Panc1 (cell line): ENCODE data around the gene IMPDH2. TPM values are rescaled to one million over a fixed set of nuclear protein-coding genes. Genes with fewer than 3 reads are reported as not detected.

Source experiments
- ATAC-seq: fragments of 200-7000 bp; cut with Tn5 transposase; 2 replicates; pipeline ENCODE4 v1.9.1; 2020; ENCODE audit warnings: mild to moderate bottlenecking, moderate library complexity
- BruUV-seq: library from RNA; stranded (reverse); fragments of 400-500 nt; replicated peaks from 2 replicates; lab custom pipeline; 2021; lab: Mats Ljungman, UMichigan
- CTCF ChIA-PET: fragments of 300-600 bp; sonication (Branson Sonifier 250); formaldehyde crosslinking; loops from one replicate; lab custom pipeline; 2022; ENCODE audit warnings: antibody characterized with exemption; lab: Charles Lee
- POLR2A ChIA-PET: fragments of 300-600 bp; sonication (Branson Sonifier 250); formaldehyde crosslinking; loops from one replicate; lab custom pipeline; 2022; ENCODE audit warnings: antibody characterized with exemption; lab: Charles Lee
- DNase-seq: peaks from one replicate; pipeline ENCODE4 v3.0.0-alpha.2; 2010; ENCODE audit warnings: low read depth, low spot score
- H3K27ac ChIP-seq: 2 replicates; pipeline ENCODE4 v1.5.1; 2011; ENCODE audit warnings: mild to moderate bottlenecking, low read length, inconsistent platforms
- H3K27me3 ChIP-seq: fragments of 200-500 bp; sonication (Bioruptor generic); 2 replicates; pipeline ENCODE4 v1.6.0; 2014; ENCODE audit warnings: low read length, inconsistent platforms; ENCODE audit not compliant: control insufficient read depth, insufficient read depth
- H3K36me3 ChIP-seq: fragments of 200-500 bp; sonication (Bioruptor generic); 2 replicates; pipeline ENCODE4 v1.5.1; 2014; ENCODE audit warnings: inconsistent platforms, mild to moderate bottlenecking, low read length, moderate library complexity; ENCODE audit not compliant: control insufficient read depth, insufficient read depth
- H3K4me1 ChIP-seq: 2 replicates; pipeline ENCODE4 v1.5.1; 2011; ENCODE audit warnings: inconsistent platforms, mild to moderate bottlenecking, low read length, moderate library complexity; ENCODE audit not compliant: control insufficient read depth, insufficient read depth
- H3K4me3 ChIP-seq, 2 experiments: 2 replicates each; pipeline ENCODE4 v1.5.1; 2011 to 2012; ENCODE audit warnings: low read depth in 2 of 2, low read length in 2 of 2, mild to moderate bottlenecking in 2 of 2, inconsistent platforms in 1 of 2, moderate library complexity in 1 of 2
- H3K9me3 ChIP-seq: fragments of 200-500 bp; sonication (Bioruptor generic); 2 replicates; pipeline ENCODE4 v1.5.1; 2014; ENCODE audit warnings: low read depth, mild to moderate bottlenecking, inconsistent platforms, low read length, moderate library complexity; ENCODE audit not compliant: control insufficient read depth, insufficient read depth
- CTCF ChIP-seq: fragments of 450-650 bp; IDR thresholded peaks from 2 replicates; pipeline ENCODE4 v1.5.1; 2017; ENCODE audit warnings: mild to moderate bottlenecking
- POLR2AphosphoS5 ChIP-seq: IDR thresholded peaks from 2 replicates; pipeline ENCODE4 v1.6.1; 2012; ENCODE audit warnings: mild to moderate bottlenecking, low read depth, low read length, moderate library complexity
- REST ChIP-seq, 2 experiments: IDR thresholded peaks; 2 replicates each; pipeline ENCODE4 v1.6.1; 2011 to 2012; ENCODE audit warnings: low read depth in 2 of 2, control low read depth in 1 of 2, low read length in 1 of 2, mild to moderate bottlenecking in 1 of 2, moderate library complexity in 1 of 2; ENCODE audit not compliant: insufficient read depth in 1 of 2
- SIN3A ChIP-seq: IDR thresholded peaks from 2 replicates; pipeline ENCODE4 v1.6.1; 2012; ENCODE audit warnings: low read depth, mild to moderate bottlenecking, low read length, moderate library complexity, borderline replicate concordance; ENCODE audit not compliant: insufficient read depth
- TCF7L2 ChIP-seq: IDR thresholded peaks from 2 replicates; pipeline ENCODE4 v1.6.1; 2011; ENCODE audit warnings: mild to moderate bottlenecking, low read depth, low read length, inconsistent platforms
- in situ Hi-C: cut with HindIII; loops from 2 replicates; pipeline ENCODE4 v1.10.0; 2016; ENCODE audit warnings: low sequenced_read_pairs, low pct_unique_long_range_greater_than_20kb
- intact Hi-C: fragments of 100-400 bp; cut with micrococcal nuclease; formaldehyde crosslinking; loops from one replicate; pipeline ENCODE4 v1.10.0; 2022; ENCODE audit not compliant: unreplicated experiment
- total RNA-seq: library from RNA; stranded (reverse); gene quantifications from one replicate; pipeline ENCODE4 v1.2.1, GENCODE V29; 2021; ENCODE audit not compliant: unreplicated experiment

Gene IMPDH2
- total RNA-seq, 1 experiment from 2014 or later: 149 TPM

- no peaks in the 10 kb centered on the region for H3K9me3 ChIP-seq
- in situ Hi-C loops (no loop called here), intact Hi-C loops (no loop called here)
- H3K4me1 ChIP-seq: no peaks in the 10 kb centered on the region
- ChIA-PET CTCF (no interaction called here), POLR2A (no interaction called here)
- no peak for TF ChIP-seq POLR2AphosphoS5
- no peak for TF ChIP-seq TCF7L2
- TF ChIP-seq REST (IDR thresholded peaks at IDR 0.05; ENCODE audit: insufficient read depth in 1 of 2, low read depth in 2 of 2, low read length in 1 of 2): no peak
- no peak for TF ChIP-seq SIN3A
- TF ChIP-seq CTCF: no peak
- ATAC-seq: no peak
- BruUV-seq: no TSS peak
- H3K27me3 ChIP-seq: no peaks in the 10 kb centered on the region
- H3K36me3 ChIP-seq: peaks cover 8% of the 10 kb centered on the region
- H3K27ac ChIP-seq: no peak overlapping the region
- H3K4me3 ChIP-seq: no peak overlapping the region
- DNase-seq: no peak
These were observed 46.5 kb downstream of the IMPDH2 start for GRCh38 chr3:48982686-48983085.

GRCh38 chr3:48982016-48982415 is 47.2 kb downstream of the IMPDH2 start:
- Histone ChIP-seq H3K27ac (no peak overlapping the region), H3K27me3 (no peaks in the 10 kb centered on the region), H3K4me1 (no peaks in the 10 kb centered on the region), H3K9me3 (no peaks in the 10 kb centered on the region), H3K36me3 (peaks cover 8% of the 10 kb centered on the region), H3K4me3 (no peak overlapping the region)
- ChIA-PET POLR2A (no interaction called here), CTCF (no interaction called here)
- no peak for DNase-seq
- BruUV-seq: no TSS peak
- in situ Hi-C loops: no loop called here
- intact Hi-C loops: no loop called here
- TF ChIP-seq REST (IDR thresholded peaks at IDR 0.05; ENCODE audit: insufficient read depth in 1 of 2, low read depth in 2 of 2, low read length in 1 of 2) (no peak), CTCF (no peak), TCF7L2 (no peak), POLR2AphosphoS5 (no peak), SIN3A (no peak)
- ATAC-seq: no peak
